MCF 10A (cell line): ENCODE results near the gene NRIP3. TPM values are rescaled to one million over a fixed set of nuclear protein-coding genes. Genes with fewer than 3 reads are reported as not detected.

ENCODE experiments used
- BruUV-seq: library from RNA; stranded (reverse); fragments of 400-500 nt; replicated peaks from 2 replicates; lab custom pipeline; 2021; lab: Mats Ljungman, UMichigan
- CTCF ChIA-PET: fragments of 300-600 bp; sonication (Branson Sonifier 250); formaldehyde crosslinking; extraction: SDS; loops from one replicate; lab custom pipeline; 2021; ENCODE audit warnings: antibody characterized with exemption, inconsistent platforms; lab: Yijun Ruan, JAX
- POLR2A ChIA-PET: fragments of 300-600, 350-650 bp; sonication (Branson Sonifier 250); formaldehyde crosslinking; extraction: SDS; loops from one replicate; lab custom pipeline; 2020; ENCODE audit warnings: antibody characterized with exemption, inconsistent platforms; lab: Yijun Ruan, JAX
- DNase-seq: peaks from one replicate; pipeline ENCODE4 v3.0.0-alpha.2; 2018; ENCODE audit not compliant: unreplicated experiment
- H3K27ac Mint-ChIP-seq: one replicate; pipeline ENCODE4 v1.8.0; 2022; ENCODE audit warnings: mild to moderate bottlenecking, low read depth, mixed read lengths; ENCODE audit not compliant: unreplicated experiment
- H3K27me3 Mint-ChIP-seq: one replicate; pipeline ENCODE4 v1.8.0; 2022; ENCODE audit warnings: mixed read lengths; ENCODE audit not compliant: insufficient read depth, unreplicated experiment
- H3K36me3 Mint-ChIP-seq: one replicate; pipeline ENCODE4 v1.8.0; 2022; ENCODE audit warnings: mild to moderate bottlenecking, moderate library complexity, mixed read lengths; ENCODE audit not compliant: insufficient read depth, unreplicated experiment
- H3K4me1 Mint-ChIP-seq: one replicate; pipeline ENCODE4 v1.8.0; 2022; ENCODE audit warnings: mixed read lengths; ENCODE audit not compliant: insufficient read depth, unreplicated experiment
- H3K4me3 Mint-ChIP-seq: one replicate; pipeline ENCODE4 v1.8.0; 2022; ENCODE audit warnings: mild to moderate bottlenecking, moderate library complexity, mixed read lengths; ENCODE audit not compliant: unreplicated experiment
- H3K9me3 Mint-ChIP-seq: one replicate; pipeline ENCODE4 v1.8.0; 2022; ENCODE audit warnings: mixed read lengths; ENCODE audit not compliant: unreplicated experiment
- CTCF ChIP-seq: fragments of 200-600 bp; IDR thresholded peaks from one replicate; pipeline ENCODE4 v1.8.0; 2022; ENCODE audit warnings: antibody characterized with exemption, mild to moderate bottlenecking; ENCODE audit not compliant: unreplicated experiment
- intact Hi-C: fragments of 100-400 bp; cut with micrococcal nuclease; formaldehyde crosslinking; loops from 2 replicates; pipeline ENCODE4 v1.14.1; 2022
- total RNA-seq: library from RNA; stranded (reverse); gene quantifications from 2 replicates; pipeline ENCODE4 v1.2.3, GENCODE V29; 2022

Gene NRIP3
- total RNA-seq, 1 experiment from 2014 or later = 0.19 TPM

GRCh38 chr11:8948886-8949285 is 54.9 kb downstream of the NRIP3 start:
- POLR2A ChIA-PET = interaction anchor here (1.1 kb wide), 1 partner anchor 267 kb away, joined by 4 read pairs; the partner anchor contains the start of genes RPL27A and TRIM66

DNA sequence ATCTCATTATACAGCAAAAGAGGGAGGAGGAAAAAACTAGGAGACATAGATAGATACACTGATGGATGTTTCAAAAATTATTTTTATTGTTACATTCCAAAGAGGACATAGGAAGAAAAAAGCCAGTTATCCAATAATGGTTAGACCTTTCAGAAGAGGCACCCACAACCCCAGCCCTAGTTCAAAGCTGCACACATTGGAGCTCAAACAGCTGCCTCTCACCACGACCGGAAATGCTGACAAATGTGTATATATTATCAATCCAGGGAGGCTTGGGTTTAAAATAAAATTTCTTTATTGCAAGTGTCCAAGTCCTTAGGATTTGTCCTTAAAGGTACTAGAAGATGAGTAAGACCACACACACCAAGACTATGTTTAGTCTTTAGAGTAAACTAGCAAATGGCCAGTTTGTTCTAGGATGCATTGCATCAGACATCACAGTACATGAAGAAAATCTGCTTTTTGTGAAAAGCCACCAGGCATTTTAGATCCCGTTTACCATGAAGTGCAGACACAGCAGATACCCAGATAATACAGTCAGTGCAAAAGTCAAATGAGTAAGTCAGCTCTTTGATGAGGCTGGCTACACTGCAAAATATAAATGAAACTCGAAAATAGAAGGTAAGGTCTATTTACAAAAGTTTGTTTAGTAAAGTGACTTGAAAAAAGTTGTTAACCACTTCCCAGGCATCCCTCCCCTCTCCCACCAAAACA is 56.4 kb downstream of the NRIP3 start:
- H3K4me1 Mint-ChIP-seq = no peaks in the 10 kb centered on the region
- intact Hi-C loops = no loop called here
- no peaks in the 10 kb centered on the region for H3K9me3 Mint-ChIP-seq
- BruUV-seq = TSS peak; percentile 60
- ChIA-PET CTCF (interaction anchor here (0.7 to 2.1 kb wide), 6 partner anchors 10 to 66 kb away, joined by 3 to 6 read pairs (median 4); no protein-coding TSS in a partner anchor), POLR2A (interaction anchor here (1.4 kb wide), 1 partner anchor 12 kb away, joined by 3 read pairs; no protein-coding TSS in a partner anchor)
- no peak for DNase-seq
- no peak overlapping the region for H3K27ac Mint-ChIP-seq
- H3K27me3 Mint-ChIP-seq = no peaks in the 10 kb centered on the region
- peaks cover 37% of the 10 kb centered on the region for H3K36me3 Mint-ChIP-seq
- H3K4me3 Mint-ChIP-seq = no peak overlapping the region
- no peak for TF ChIP-seq CTCF

More at GRCh38 chr11:8948886-8949285, 54.9 kb downstream of the NRIP3 start:
- no peak overlapping the region for H3K27ac Mint-ChIP-seq
- intact Hi-C loops = no loop called here
- no peaks in the 10 kb centered on the region for H3K27me3 Mint-ChIP-seq
- DNase-seq = no peak
- CTCF ChIA-PET = interaction anchor here (0.7 to 3.7 kb wide), 6 partner anchors 9 to 191 kb away, joined by 3 to 45 read pairs (median 4); no protein-coding TSS in a partner anchor
- peaks cover 52% of the 10 kb centered on the region for H3K36me3 Mint-ChIP-seq
- TF ChIP-seq CTCF = no peak
- H3K4me3 Mint-ChIP-seq = no peak overlapping the region
- H3K4me1 Mint-ChIP-seq = no peaks in the 10 kb centered on the region
- BruUV-seq = no TSS peak
- H3K9me3 Mint-ChIP-seq = no peaks in the 10 kb centered on the region

- H3K27me3 Mint-ChIP-seq = peaks cover 15% of the 10 kb centered on the region
- CTCF ChIA-PET = interaction anchor here (0.5 to 1.3 kb wide), 5 partner anchors 17 to 497 kb away, joined by 3 to 7 read pairs (median 3); no protein-coding TSS in a partner anchor
- intact Hi-C loops = no loop called here
Observed at GRCh38 chr11:8942518-8943066, 61.2 kb downstream of the NRIP3 start, which contains the start of gene ASCL3. Gene ASCL3 (minus strand): TSS chr11:8943016. CDS start chr11:8938161, 4,855 bp downstream.

More at GRCh38 chr11:8942518-8943066, 61.2 kb downstream of the NRIP3 start, which contains the start of gene ASCL3:
- POLR2A ChIA-PET = interaction anchor here (1.2 kb wide), 1 partner anchor 14 kb away, joined by 4 read pairs; no protein-coding TSS in a partner anchor
- Mint-ChIP-seq H3K4me1 (no peaks in the 10 kb centered on the region), H3K4me3 (no peak within 1 kb of the TSS), H3K27ac (no peak within 1 kb of the TSS), H3K36me3 (peaks cover 10% of the 10 kb centered on the region), H3K9me3 (no peaks in the 10 kb centered on the region)
- no TSS peak for BruUV-seq
- no peak for TF ChIP-seq CTCF
- DNase-seq = no peak
